NCI-H510A treated with DMSO at 0.1 percent for 48 hours (cell line): Measurements from ENCODE around the gene TRAF1.

Experiments used
- DNase-seq: peaks from one replicate; lab custom pipeline; 2025; lab: John Stamatoyannopoulos, UW

The TRAF1 gene

GRCh38 chr9:120905315-120906164 lies 21.1 kb downstream of the TRAF1 start:
- DNase-seq: peak; percentile 88

DNA sequence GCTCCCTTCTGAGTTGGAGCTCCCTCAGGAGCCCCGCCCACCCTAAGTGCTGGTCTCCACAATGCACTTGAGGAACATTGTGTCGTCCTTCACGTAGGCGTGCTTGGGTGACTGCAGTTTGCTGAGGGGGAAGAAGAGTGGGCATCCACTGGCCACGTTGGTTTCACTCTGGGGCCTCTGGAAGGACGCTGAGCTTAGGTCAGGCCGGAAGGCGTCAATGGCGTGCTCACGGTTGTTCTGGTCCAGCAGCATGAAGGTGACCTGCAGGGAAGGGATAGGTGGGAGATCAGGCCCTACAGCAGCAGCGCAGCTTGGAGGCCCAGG lies 21.7 kb downstream of the TRAF1 start:
- no peak for DNase-seq

- peak; percentile 74 for DNase-seq
These were observed 22.3 kb downstream of the TRAF1 start for GRCh38 chr9:120904061-120904977.

- peak; percentile 28 for DNase-seq
These were observed 23.7 kb downstream of the TRAF1 start for GRCh38 chr9:120902569-120903535.

GRCh38 chr9:120901755-120902568 lies 24.6 kb downstream of the TRAF1 start:
- DNase-seq: peak; percentile 93

DNA sequence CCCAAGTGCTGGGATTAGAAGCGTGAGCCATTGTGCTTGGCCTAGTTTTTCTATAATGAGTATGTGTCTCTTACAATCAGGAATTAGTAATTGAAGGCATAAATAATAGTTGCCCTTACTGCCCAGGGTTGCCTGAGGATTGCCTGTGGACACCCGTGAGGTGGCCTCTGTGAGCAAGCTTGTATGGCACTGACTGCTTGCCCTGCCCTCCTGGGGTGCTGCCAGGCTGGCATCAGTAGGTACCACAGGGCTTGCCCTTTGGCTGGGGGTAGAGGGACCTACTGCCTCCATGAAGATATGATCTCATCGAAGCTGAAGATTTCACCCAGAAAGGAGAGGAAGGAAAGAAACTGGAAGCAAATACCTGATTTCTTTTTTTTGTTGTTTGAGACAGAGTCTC lies 25.8 kb downstream of the TRAF1 start:
- DNase-seq: no peak

DNA sequence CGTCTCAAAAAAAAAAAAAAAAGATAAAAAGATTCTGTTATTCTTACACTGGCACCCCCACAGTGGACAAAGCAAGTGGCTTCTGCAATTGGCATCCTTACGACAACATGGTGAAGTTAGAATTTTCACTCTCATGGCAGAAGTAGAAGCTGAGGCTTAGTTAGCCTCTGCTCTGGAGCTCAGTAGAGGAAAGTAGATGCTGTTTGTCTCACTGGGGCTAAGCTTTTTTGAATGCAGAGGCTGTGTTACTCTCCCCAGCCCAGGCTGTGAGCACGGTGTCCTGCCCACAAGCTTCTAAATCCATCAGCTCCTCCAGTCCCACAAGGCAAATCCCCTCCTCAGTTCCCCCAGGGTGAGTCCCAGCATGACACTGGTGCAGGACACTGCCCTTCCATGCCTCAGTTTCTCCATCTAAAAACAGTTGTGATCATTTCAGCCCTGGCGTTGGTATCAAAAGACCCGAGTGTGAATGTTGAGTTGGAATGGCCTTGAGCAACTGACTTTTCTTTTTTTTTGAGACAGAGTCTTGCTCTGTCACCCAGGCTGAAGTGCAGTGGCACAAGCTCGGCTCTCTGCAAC lies 27.0 kb downstream of the TRAF1 start:
- no peak for DNase-seq

- no peak for DNase-seq
These were observed 28.2 kb downstream of the TRAF1 start for GRCh38 chr9:120898396-120898795.

GRCh38 chr9:120895951-120896350 lies 30.6 kb downstream of the TRAF1 start:
- DNase-seq: peak; percentile 14

DNA sequence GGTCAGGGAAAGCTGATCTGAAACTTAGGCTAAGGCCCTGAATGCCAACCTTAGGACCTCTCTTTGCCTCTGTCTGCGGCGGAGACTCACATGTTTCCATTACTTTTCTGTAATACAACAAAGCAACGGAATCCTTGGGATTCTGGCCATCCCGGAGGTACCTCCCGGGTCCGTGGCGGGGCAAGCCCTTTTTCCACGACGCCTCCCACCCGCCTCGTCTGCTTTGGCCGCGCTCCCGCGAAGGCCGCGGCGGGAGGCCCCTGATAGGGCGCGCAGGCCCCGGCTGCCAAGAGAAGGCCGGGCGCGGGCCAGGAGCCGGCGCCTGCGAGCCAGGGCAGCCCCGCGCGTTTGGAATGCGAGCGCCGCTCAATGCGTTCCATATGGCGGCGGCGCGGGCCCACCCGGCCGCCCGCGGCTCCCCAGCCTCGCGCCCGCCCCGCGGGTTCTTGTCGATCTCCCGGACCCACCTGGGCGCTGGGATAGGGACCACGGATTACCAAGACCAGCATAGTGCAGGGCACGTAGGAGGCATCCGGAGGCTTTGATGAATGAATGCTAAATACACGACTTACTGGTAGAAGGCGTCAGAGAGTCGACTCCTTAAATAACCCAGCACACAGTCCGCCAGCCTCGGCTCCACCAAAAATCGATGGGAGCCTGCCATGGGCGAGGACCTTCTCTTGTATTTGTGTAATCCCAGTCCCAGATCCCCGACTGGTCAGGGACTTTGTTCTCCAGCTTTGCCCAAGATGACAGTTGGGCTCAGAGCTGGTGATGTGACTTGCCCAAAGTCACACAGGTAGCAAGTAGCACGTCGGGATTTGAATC lies 32.1 kb downstream of the TRAF1 start:
- no peak for DNase-seq

GRCh38 chr9:120893611-120894307 lies 32.8 kb downstream of the TRAF1 start:
- no peak for DNase-seq

DNA sequence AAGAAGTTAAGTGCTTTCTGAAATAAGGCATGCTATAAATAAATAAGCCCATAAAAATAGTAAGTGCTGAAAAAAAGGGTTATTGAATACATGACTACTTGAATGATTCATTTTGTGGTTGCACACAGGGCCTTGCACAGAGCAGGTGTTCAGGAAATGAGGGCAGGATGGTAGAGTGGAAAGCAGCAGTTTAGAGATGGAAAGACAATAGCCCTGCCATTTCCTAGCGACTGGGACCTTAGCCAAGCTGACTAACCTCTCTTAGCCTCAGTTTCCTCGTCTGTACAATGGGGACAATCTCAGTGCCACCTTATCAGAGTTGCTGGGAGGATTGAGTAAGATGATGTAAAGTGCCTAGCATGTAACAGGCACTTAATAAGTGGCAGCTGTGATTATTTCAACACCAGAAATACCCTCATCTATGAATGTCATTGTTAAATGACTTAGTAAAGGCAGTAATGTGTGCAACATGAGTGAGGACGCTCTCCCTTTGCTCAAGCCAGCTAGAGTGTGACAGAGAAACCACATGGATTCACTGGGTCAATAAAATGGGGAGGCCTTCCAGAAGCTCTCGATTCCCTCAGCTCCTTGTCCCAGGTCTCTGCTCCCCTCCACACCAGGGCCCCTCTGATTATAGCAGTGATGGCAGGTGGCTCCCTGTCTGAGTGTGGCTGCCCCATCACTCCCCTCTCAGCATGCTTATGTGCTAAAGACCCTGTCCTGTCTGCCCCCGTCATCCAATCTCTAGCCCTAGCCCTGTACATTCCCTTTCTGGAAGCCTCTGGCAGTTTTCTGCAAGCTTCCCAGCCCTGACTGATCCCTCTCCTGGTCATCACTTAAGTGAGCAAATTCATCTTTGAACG lies 33.6 kb downstream of the TRAF1 start:
- DNase-seq: peak; percentile 61

DNA sequence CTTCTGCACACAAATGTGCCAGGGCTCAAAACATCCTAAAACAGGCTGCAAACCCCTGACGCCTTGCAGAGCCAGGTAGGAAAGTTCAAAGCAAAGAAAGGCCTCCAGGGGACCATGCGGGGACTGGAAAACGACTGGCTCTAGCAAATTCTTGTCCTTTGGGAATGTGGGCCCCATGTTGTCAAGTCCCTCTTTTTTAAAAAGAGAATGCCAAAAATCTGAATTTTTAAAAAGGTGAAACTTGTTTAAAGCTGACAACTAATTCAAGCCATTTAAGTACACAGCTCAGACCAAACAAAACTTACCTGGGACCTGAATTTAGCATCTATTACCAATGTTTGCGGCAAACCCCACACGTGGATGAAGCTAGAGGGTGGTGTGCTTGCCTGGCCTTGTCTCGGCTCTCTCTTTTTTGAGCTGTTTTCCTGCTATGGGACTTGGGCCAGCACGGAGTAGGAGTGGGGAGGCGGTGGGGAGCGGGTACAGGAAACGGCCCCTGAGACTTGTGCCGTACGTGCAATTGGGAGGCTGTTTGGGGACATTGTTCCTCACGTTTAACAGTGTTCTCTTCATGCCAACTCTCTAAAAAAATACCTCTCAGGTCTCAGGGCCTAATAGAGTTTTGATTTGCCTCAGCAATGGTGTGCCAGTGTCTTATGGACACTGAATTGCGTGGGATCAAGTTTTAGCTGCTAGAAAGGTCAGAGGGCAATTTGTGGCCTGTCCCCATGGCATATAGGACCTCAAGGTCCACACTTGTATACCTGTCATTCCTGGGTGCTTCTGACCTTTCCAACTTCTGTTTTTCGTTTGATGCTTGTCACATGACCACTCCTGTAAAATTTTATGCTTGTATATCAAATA lies 34.5 kb downstream of the TRAF1 start:
- no peak for DNase-seq

- DNase-seq: peak; percentile 70
These were observed 35.2 kb downstream of the TRAF1 start for GRCh38 chr9:120891245-120891883.

DNA sequence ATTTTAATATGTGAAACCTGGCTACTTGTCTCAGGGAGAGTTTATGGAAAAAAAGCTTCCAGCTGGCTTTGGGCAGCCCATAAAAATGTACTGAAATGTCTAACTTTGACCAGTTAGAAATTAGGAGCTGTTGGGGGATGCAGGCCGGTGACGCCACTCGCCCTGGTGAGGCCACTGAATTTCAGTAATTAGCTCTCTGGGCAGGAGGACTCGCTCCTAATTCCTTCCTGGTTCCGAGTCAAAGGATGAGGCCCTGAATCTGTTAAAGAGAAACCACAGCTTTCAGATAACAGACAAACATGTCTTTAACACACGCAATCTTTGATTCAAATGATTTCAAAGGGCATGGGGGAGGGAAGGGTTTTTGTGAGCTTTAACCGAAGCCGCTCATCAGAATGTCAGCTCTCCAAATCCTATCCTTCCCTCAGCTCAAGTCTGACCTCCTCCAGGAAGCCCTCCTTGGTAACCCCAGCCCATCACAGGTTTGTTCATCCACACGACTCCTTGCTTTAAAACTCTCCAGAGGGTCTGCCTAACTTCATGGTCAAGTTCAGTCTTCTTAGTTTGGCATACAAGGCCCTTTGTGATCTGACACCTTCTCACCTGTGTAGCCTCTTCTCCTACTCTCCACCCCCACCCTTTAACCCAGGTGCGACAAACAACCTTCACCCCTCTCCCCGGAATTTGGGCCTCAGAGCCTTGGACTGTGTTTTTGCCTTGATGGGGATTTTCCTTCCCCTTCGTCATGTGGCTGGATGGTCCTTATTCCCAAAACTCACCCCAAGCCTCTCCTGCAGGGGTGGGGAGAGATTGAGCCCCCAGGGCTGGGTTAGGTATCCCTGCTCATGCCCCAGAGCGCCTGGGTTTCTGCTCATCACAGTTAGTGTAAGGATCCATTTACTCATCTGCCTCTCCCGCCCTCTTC lies 36.0 kb downstream of the TRAF1 start:
- peak; percentile 24 for DNase-seq
